ENCODE results near the gene PCOLCE2.
A peak's percentile ranks its signal among the peaks of the same experiment; 100 is the strongest.

- TF ChIP-seq, protein P1, sequence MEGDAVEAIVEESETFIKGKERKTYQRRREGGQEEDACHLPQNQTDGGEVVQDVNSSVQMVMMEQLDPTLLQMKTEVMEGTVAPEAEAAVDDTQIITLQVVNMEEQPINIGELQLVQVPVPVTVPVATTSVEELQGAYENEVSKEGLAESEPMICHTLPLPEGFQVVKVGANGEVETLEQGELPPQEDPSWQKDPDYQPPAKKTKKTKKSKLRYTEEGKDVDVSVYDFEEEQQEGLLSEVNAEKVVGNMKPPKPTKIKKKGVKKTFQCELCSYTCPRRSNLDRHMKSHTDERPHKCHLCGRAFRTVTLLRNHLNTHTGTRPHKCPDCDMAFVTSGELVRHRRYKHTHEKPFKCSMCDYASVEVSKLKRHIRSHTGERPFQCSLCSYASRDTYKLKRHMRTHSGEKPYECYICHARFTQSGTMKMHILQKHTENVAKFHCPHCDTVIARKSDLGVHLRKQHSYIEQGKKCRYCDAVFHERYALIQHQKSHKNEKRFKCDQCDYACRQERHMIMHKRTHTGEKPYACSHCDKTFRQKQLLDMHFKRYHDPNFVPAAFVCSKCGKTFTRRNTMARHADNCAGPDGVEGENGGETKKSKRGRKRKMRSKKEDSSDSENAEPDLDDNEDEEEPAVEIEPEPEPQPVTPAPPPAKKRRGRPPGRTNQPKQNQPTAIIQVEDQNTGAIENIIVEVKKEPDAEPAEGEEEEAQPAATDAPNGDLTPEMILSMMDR (IDR thresholded peaks at IDR 0.05; ENCODE audit: low read length) = peak; percentile 10; the same call in 1 of the 2 replicates
- TF ChIP-seq EZH2 (IDR thresholded peaks at IDR 0.05; ENCODE audit: borderline replicate concordance, low read length) = no peak
Observed at GRCh38 chr3:142866841-142867631, 21.8 kb downstream of the PCOLCE2 start.
